ENCODE results near the gene SELENOK.

Gene SELENOK

GRCh38 chr3:53880396-53881345 lies 11.0 kb downstream of the SELENOK start:
- no peaks in the 10 kb centered on the region for H3K36me3 ChIP-seq (ENCODE audit: control insufficient read depth, insufficient read depth, low read length)

GRCh38 chr3:53865732-53866499 lies 25.7 kb downstream of the SELENOK start:
- TF ChIP-seq CTCF (IDR thresholded peaks at IDR 0.05), result no peak
- H3K36me3 ChIP-seq (ENCODE audit: control insufficient read depth, insufficient read depth, low read length), result no peaks in the 10 kb centered on the region
- no peaks in the 10 kb centered on the region for H3K9me3 ChIP-seq (ENCODE audit: control insufficient read depth, low read length)
- no peak overlapping the region for H2AFZ ChIP-seq
- no peak overlapping the region for H3K27ac ChIP-seq
- H3K4me1 ChIP-seq, result no peaks in the 10 kb centered on the region
- H3K27me3 ChIP-seq (ENCODE audit: control insufficient read depth, insufficient read depth, low read length), result no peaks in the 10 kb centered on the region
- H3K79me2 ChIP-seq, result no peaks in the 10 kb centered on the region
- H3K4me3 ChIP-seq (ENCODE audit: low read depth, low read length), result no peak overlapping the region
- no peak overlapping the region for H3K9ac ChIP-seq
- H3K4me2 ChIP-seq (ENCODE audit: low read length), result no peak overlapping the region

More at GRCh38 chr3:53880396-53881345, 11.0 kb downstream of the SELENOK start:
- Histone ChIP-seq H2AFZ (peak overlapping the region; percentile 82), H3K9ac (peak overlapping the region; percentile 34), H3K27ac (no peak overlapping the region), H3K4me3 (ENCODE audit: low read depth, low read length) (peak overlapping the region; percentile 86), H3K79me2 (no peaks in the 10 kb centered on the region), H3K4me2 (ENCODE audit: low read length) (peak overlapping the region; percentile 71), H3K27me3 (ENCODE audit: control insufficient read depth, insufficient read depth, low read length) (no peaks in the 10 kb centered on the region), H3K9me3 (ENCODE audit: control insufficient read depth, low read length) (no peaks in the 10 kb centered on the region), H3K4me1 (peaks cover 8% of the 10 kb centered on the region)
- TF ChIP-seq CTCF (IDR thresholded peaks at IDR 0.05), result no peak

- no peaks in the 10 kb centered on the region for H3K4me1 ChIP-seq
- H3K27me3 ChIP-seq (ENCODE audit: control insufficient read depth, insufficient read depth, low read length), result no peaks in the 10 kb centered on the region
- no peaks in the 10 kb centered on the region for H3K36me3 ChIP-seq (ENCODE audit: control insufficient read depth, insufficient read depth, low read length)
- H3K9ac ChIP-seq, result no peak overlapping the region
- no peak for TF ChIP-seq CTCF (IDR thresholded peaks at IDR 0.05)
- H3K4me2 ChIP-seq (ENCODE audit: low read length), result no peak overlapping the region
- H3K79me2 ChIP-seq, result no peaks in the 10 kb centered on the region
- H3K9me3 ChIP-seq (ENCODE audit: control insufficient read depth, low read length), result no peaks in the 10 kb centered on the region
- H3K4me3 ChIP-seq (ENCODE audit: low read depth, low read length), result no peak overlapping the region
- H2AFZ ChIP-seq, result no peak overlapping the region
- no peak overlapping the region for H3K27ac ChIP-seq
Observed at GRCh38 chr3:53863145-53863544, 28.5 kb downstream of the SELENOK start.

GRCh38 chr3:53862241-53862640 lies 29.4 kb downstream of the SELENOK start:
- Histone ChIP-seq H3K4me2 (ENCODE audit: low read length) (no peak overlapping the region), H3K4me3 (ENCODE audit: low read depth, low read length) (no peak overlapping the region), H3K79me2 (no peaks in the 10 kb centered on the region), H3K9me3 (ENCODE audit: control insufficient read depth, low read length) (no peaks in the 10 kb centered on the region), H3K36me3 (ENCODE audit: control insufficient read depth, insufficient read depth, low read length) (no peaks in the 10 kb centered on the region), H3K9ac (no peak overlapping the region), H3K4me1 (no peaks in the 10 kb centered on the region), H2AFZ (no peak overlapping the region), H3K27me3 (ENCODE audit: control insufficient read depth, insufficient read depth, low read length) (no peaks in the 10 kb centered on the region), H3K27ac (no peak overlapping the region)
- no peak for TF ChIP-seq CTCF (IDR thresholded peaks at IDR 0.05)
